IPS-NIHi7 (cell line): ENCODE results near the gene PRRT1.
"Not testable (repeated sequence)": the region's sequence is repeated elsewhere in the genome, so short reads cannot be mapped to it uniquely, and the experiment has no call there.

Experiments
- DNase-seq: peaks from one replicate; pipeline ENCODE4 v3.0.0; 2012; ENCODE audit warnings: mixed read lengths; ENCODE audit errors: extremely low spot score

PRRT1 gene

DNA sequence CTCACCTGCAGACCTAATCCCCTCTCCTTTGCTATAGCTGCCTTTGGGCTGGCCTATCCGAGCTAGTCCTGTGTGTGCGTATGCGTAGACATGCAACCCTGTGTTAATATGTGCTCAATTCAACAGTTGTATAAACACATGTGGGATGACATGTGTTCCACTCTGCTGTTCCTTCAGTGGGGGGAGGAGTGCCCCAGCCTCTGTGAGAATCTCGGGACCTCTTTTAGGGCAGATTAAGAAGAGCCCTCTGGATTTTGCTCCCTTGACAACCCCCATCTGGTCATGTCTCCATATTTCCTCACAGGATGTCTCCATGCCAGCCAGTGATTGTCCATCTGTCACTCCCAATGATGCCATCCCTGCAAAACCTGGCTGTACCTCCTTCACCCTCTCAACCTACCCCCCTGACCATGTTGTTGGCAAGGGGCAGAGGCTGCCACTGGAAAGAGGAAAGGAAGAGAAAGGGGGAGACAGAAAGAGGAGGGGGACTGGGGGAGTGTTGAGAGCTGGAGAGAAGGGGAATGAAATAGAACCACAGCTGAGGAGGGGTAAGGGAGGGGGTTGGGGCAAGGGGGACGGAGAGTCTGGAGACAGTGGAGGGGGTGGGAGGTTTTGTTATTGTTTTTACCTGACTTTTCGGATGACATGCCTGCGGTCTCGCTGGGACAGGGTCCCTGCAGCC lies 417 bp downstream of the PRRT1 start:
- no peak for DNase-seq

GRCh38 chr6:32149932-32150870 lies 1.5 kb downstream of the PRRT1 start:
- DNase-seq: no peak

- no peak for DNase-seq
These were observed 2.5 kb downstream of the PRRT1 start for GRCh38 chr6:32149092-32149755.

DNA sequence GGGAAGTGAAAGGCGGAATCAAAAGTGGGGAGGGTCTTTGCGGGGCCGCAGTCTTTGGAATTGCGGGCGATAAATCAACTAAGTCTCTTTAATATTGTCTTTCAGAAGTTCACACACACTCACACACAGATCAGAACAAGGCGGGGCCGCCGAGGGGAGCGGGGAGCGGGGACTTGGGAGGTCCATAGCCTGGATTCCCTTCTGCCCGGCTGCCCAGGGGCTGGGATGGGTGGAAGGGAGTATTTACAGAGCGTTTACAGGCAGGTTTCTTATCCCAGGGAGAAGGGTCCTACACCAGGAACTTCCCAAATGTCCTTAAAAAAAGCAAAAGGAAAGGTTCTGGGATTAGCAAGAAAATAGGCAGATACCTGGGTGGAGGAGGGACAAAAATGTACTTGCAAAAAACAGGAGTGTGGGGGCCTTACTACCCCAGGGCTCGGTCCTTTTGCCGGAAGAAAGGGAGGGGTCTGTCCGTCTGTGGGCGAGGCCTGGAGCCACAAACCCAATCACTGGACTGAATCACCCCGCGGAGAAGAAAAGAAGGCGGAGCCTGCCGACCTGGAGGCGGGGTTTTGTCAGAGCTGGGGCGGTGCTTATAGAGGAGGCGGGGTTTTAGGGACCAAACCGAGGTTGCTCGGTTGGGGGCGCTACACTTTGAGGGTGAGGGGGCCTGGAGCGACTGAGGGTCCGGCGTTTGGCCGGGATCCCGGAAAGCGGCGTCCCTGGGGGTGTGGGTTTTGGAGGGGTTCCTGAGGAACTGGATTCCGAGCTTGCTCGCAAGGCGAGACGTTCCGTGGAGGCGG lies 3.2 kb downstream of the PRRT1 start:
- peak; percentile 89 for DNase-seq

DNA sequence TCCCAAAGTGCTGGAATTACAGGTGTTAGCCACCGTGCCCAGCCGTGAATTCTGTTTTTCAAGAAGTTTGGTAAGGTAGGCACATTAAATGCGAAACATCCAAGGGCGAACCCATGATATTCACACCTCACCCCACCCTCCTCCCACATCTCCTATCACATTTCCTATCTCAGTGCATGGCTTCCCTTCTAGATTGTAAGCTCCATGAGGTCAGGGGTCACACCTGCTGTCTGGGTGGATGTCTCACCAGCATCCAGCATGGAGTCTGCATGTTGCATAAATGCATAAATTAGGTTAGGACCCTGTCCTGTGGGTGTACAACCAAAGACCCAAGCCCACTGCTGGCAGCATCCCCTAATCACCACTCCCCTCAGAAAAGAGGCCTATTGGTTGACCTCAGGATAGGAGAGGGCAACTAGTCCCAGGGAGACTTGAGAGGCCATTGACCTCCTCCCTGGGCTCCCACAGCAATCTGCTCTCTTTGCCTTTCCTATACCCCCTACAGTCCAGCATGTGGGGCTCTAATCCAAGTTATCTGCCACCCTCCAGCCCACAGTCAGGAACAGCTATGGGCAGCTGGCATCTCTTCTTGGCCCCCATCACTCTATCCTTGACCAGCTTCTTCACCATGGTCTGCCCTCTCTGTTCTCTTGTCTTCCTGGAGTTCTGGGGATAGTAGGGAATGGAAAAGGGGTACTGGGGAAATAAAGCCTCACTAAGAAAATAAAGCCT lies 4.2 kb downstream of the PRRT1 start:
- DNase-seq: no peak

- DNase-seq: no peak
These were observed 5.1 kb downstream of the PRRT1 start for GRCh38 chr6:32146687-32147086.

DNA sequence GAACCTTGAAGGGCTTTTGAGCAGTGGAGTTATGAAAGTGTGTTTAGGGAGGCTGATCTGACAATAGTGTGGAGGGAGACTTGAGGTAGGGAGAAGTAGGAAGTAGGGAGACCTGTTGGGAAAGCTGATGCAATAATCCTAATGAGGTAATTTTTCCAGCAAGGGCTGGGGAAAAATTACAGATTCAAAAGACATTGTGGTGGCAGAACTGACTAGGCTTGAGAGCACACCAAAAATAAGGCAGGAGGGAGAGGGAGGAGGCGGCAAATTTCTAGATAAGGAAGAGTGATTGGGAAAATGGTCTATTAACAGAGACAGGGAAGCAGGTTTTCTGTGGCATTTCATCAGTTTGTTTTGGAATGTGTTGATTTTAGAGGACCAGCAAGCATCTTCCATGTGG lies 5.5 kb downstream of the PRRT1 start:
- DNase-seq: no peak

GRCh38 chr6:32144238-32144637 lies 7.5 kb downstream of the PRRT1 start:
- DNase-seq: not testable (repeated sequence)

GRCh38 chr6:32140420-32141046 lies 11.2 kb downstream of the PRRT1 start:
- no peak for DNase-seq

DNA sequence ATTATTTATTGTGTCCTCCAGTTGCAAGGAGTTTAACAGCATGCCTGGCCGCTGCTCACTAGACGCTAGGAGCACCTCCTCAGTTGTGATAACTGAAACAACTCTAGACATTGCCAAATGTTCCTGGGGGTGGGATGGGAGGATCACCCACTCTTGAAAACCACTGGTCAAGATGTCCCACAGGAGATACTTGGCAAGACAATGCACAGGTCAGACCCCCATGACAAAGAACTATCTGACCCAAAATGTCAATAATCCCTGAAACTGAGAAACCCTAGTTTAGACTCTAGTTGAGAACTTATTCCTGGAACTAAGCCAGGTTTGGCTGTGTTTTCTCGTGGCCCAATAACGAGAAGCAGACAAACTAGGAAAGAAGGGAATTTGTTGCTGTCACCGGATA lies 12.1 kb downstream of the PRRT1 start:
- DNase-seq: no peak

GRCh38 chr6:32137454-32137853 lies 14.3 kb downstream of the PRRT1 start:
- no peak for DNase-seq

GRCh38 chr6:32133786-32134185 lies 18.0 kb downstream of the PRRT1 start:
- no peak for DNase-seq

DNA sequence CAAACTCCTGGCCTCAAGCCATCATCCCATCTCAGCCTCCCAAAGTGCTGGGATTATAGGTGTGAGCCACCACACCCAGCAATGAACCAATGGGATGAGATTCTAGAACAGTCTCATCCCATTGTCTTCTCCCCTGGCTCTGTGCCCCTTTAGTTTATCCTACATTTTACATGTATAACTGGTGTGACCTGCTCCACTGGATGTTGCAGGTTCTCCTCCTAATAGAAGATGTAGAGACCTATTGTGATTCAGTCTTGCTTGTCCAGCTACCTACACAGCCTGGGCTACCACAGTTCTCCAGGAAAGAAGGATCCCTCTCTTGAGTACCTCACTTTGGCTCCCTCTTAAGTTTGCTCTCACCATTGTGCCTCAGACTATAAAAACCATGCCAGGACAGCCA lies 19.6 kb downstream of the PRRT1 start:
- no peak for DNase-seq

DNA sequence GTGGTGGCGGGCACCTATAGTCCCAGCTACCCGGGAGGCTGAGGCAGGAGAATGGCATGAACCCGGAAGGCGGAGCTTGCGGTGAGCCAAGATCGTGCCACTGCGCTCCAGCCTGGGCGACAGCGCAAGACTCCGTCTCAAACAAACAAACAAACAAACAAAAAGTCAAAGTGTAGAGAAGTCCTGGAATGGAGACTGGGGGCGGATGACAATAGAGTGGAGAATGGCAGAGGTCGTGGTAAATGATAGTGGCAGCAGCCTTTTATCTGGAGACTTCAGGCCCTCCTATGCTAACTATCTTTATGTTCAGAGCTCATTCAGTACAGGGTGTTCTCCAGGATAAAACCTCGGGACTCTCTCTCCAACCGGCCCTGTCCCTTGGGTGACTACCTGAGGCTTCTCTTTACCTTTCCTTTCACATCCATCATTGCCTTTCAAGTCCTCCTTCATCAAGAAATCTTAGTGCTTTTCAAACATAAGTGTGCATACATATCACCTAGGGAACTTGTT lies 20.2 kb downstream of the PRRT1 start:
- no peak for DNase-seq

DNA sequence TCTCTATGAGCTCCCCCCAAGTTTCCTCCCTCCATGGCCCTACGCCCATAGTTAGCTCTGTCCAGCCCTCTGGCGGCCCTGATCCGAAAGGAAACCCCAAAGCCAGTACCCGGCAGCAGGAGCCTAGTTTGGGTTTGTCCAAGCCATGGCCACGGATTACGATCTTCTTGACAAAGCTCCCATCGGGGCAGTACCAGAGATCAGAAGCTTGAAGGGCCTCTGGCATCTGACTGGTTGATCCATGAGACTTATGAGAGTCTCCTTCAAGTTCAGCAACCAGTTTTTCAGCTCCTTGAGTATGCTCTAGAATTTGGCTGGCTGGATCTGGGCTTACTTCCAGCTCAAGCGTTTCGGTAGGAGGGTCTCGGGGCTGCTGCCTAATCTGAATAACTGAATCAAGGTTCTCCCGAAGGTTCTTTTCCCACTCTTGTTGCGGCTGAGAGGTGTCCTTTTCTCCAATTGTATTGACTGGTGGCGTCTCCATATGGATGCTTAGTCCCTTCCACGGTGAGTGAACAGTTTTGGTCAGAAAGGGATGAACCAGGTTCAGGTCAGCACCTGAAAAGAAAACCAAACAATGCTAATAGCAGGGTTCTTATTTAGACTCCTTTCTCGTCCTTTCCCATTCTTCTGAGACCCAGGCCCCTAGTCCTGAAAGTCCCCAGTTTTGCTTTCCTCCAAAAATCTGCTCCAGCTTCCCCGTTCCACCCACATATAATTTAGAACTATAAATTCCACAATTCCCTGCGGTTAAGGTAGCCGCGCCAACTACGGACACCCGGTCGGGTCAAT lies 22.2 kb downstream of the PRRT1 start:
- no peak for DNase-seq

GRCh38 chr6:32128751-32129296 lies 22.9 kb downstream of the PRRT1 start:
- DNase-seq: no peak

DNA sequence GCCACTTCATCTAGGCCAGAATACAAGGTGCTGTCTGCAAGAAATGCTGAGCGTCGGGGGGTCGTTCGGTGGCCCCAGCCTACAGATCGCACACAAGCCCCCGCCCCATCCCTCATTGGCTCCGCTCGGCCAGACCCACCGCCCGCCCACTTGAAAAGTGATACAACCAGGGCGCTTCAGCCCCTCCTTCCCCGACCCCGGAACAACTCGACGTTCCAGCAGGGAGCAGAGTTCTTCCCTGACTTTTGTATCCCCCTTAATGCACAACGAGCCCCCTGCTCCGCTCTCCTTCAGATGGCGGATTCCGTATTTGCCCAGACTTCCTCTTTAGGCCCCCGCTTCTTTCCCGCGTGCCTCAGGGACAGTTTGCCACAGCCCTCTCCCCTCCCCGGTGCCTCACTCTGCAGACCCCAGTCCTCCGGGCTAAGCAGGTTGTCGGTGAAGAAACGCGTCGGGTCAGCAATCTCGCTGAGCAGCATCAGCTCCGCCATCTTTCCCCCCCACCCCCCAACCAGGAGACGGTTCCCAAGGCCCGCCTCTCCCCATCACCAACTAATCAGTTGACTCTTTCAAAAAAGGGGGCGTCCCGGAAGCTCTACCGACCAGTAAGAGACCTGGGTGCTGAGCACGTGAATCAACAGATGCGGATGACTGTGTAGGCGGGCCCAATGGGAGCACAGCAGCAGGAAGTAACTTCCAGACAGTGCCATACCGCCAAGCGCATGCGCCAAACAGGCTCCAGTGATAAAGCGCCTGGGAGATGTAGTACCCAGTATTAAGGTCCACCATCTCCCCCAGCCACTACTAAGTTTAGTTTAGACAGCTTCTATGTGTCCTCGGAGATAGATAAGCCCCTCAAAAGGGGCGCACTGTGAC lies 23.8 kb downstream of the PRRT1 start, which contains the start of gene ATF6B:
Gene ATF6B (minus strand): TSS at position 530 of the 876 bp plus-strand sequence. CDS start 39 bp downstream, at position 491.
- DNase-seq: peak; percentile 98

DNA sequence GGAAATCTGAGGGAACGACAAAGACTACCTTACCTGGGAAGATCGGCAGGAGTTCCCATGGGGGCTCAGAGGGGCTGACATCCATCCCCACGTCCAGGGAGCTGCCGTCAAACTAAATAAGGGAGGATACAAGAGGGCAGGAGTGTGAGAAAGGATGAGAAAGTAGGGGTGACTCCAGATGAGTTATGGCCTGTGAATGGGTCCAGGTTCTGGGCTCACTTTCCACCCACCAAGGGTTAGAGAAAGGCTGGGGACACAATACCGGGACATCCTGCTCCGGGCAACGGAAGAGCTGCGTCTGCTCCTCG lies 24.4 kb downstream of the PRRT1 start:
- no peak for DNase-seq
